IMR-90 (cell line): ENCODE measurements around the gene GRAMD4. TPM values are rescaled to one million over a fixed set of nuclear protein-coding genes. Genes with fewer than 3 reads are reported as not detected.

Experiments used
- ATAC-seq: fragments of 200-7000 bp; cut with Tn5 transposase; 2 replicates; pipeline ENCODE4 v1.9.1; 2020; ENCODE audit warnings: low read depth, mild to moderate bottlenecking, moderate library complexity
- BruUV-seq: library from RNA; stranded (reverse); fragments of 400-500 nt; replicated peaks from 2 replicates; lab custom pipeline; 2021; lab: Mats Ljungman, UMichigan
- CTCF ChIA-PET: fragments of 300-600 bp; formaldehyde crosslinking; extraction: SDS; loops from one replicate; lab custom pipeline; 2021; ENCODE audit warnings: antibody characterized with exemption; lab: Yijun Ruan, JAX
- POLR2A ChIA-PET: fragments of 300-600 bp; sonication (Branson Sonifier 250); formaldehyde crosslinking; loops from one replicate; lab custom pipeline; 2022; ENCODE audit warnings: antibody characterized with exemption; ENCODE audit not compliant: unreplicated experiment; lab: Charles Lee
- DNase-seq: peaks from one replicate; pipeline ENCODE4 v3.0.0; 2013
- H2AFZ ChIP-seq: replicated peaks from 2 replicates; pipeline ENCODE3; 2013; ENCODE audit warnings: low read length, mild to moderate bottlenecking; ENCODE audit not compliant: poor library complexity
- H2AK5ac ChIP-seq: 2 replicates; pipeline ENCODE4 v1.6.1; 2013; ENCODE audit warnings: low read depth, low read length, inconsistent platforms
- H2AK9ac ChIP-seq: replicated peaks from 2 replicates; pipeline ENCODE3; 2013; ENCODE audit warnings: mild to moderate bottlenecking, low read depth, low read length, moderate library complexity; ENCODE audit not compliant: poor library complexity
- H2BK120ac ChIP-seq: 2 replicates; pipeline ENCODE4 v1.6.1; 2013; ENCODE audit warnings: low read depth, low read length, inconsistent platforms
- H2BK15ac ChIP-seq: 3 replicates; pipeline ENCODE4 v1.6.1; 2013; ENCODE audit warnings: low read depth, low read length, inconsistent platforms
- H2BK20ac ChIP-seq: 2 replicates; pipeline ENCODE4 v1.6.1; 2013; ENCODE audit warnings: low read depth, mild to moderate bottlenecking, inconsistent platforms, low read length, moderate library complexity
- H2BK5ac ChIP-seq: 2 replicates; pipeline ENCODE4 v1.6.1; 2013; ENCODE audit warnings: mild to moderate bottlenecking, low read depth, low read length, inconsistent platforms; ENCODE audit not compliant: poor library complexity, severe bottlenecking
- H3K14ac ChIP-seq: replicated peaks from 2 replicates; pipeline ENCODE4 v1.6.1; 2013; ENCODE audit warnings: low read depth, low read length, inconsistent platforms
- H3K18ac ChIP-seq: 2 replicates; pipeline ENCODE4 v1.6.1; 2013; ENCODE audit warnings: low read depth, low read length, control low read depth
- H3K23ac ChIP-seq: 2 replicates; pipeline ENCODE4 v1.6.1; 2013; ENCODE audit warnings: low read depth, low read length, inconsistent platforms
- H3K27ac ChIP-seq: 2 replicates; pipeline ENCODE4 v1.5.1; 2013; ENCODE audit warnings: mild to moderate bottlenecking, control low read depth, low read length; ENCODE audit not compliant: insufficient read depth
- H3K27me3 ChIP-seq: 2 replicates; pipeline ENCODE4 v1.6.1; 2013; ENCODE audit warnings: low read length; ENCODE audit not compliant: control insufficient read depth, insufficient read depth
- H3K36me3 ChIP-seq: 2 replicates; pipeline ENCODE4 v1.6.1; 2013; ENCODE audit warnings: low read length, mixed read lengths; ENCODE audit not compliant: control insufficient read depth, insufficient read depth
- H3K4ac ChIP-seq: 2 replicates; pipeline ENCODE4 v1.6.1; 2013; ENCODE audit warnings: low read depth, low read length, inconsistent platforms
- H3K4me1 ChIP-seq: 2 replicates; pipeline ENCODE4 v1.6.1; 2013; ENCODE audit warnings: low read length, mixed read lengths; ENCODE audit not compliant: control insufficient read depth, insufficient read depth
- H3K4me2 ChIP-seq: 2 replicates; pipeline ENCODE4 v1.6.1; 2013; ENCODE audit warnings: low read depth, mild to moderate bottlenecking, control low read depth, low read length, moderate library complexity
- H3K4me3 ChIP-seq: 2 replicates; pipeline ENCODE4 v1.5.1; 2013; ENCODE audit warnings: low read depth, mild to moderate bottlenecking, control low read depth, low read length, moderate library complexity; ENCODE audit not compliant: insufficient read depth
- H3K56ac ChIP-seq: 2 replicates; pipeline ENCODE4 v1.6.1; 2013; ENCODE audit warnings: low read length, inconsistent platforms; ENCODE audit not compliant: insufficient read depth; ENCODE audit errors: extremely low read depth
- H3K79me1 ChIP-seq, 2 experiments: 2 replicates each; pipeline ENCODE4 v1.6.1; 2013; ENCODE audit warnings: low read length in 2 of 2, inconsistent platforms in 1 of 2, low read depth in 1 of 2
- H3K9ac ChIP-seq: 2 replicates; pipeline ENCODE4 v1.6.1; 2013; ENCODE audit warnings: low read depth, low read length, control low read depth
- H3K9me1 ChIP-seq: 2 replicates; pipeline ENCODE4 v1.6.1; 2013; ENCODE audit warnings: low read length, inconsistent platforms; ENCODE audit not compliant: insufficient read depth
- H3K9me3 ChIP-seq: 2 replicates; pipeline ENCODE4 v1.6.1; 2013; ENCODE audit warnings: low read length; ENCODE audit not compliant: control insufficient read depth, insufficient read depth
- H4K20me1 ChIP-seq: 2 replicates; pipeline ENCODE4 v1.6.1; 2013; ENCODE audit warnings: low read length, inconsistent platforms; ENCODE audit not compliant: insufficient read depth
- H4K5ac ChIP-seq: 2 replicates; pipeline ENCODE4 v1.6.1; 2013; ENCODE audit warnings: mild to moderate bottlenecking, low read depth, low read length, control low read depth
- H4K8ac ChIP-seq, 2 experiments: 2 replicates each; pipeline ENCODE4 v1.6.1; 2013; ENCODE audit warnings: low read depth in 2 of 2, low read length in 2 of 2, control low read depth in 1 of 2, inconsistent platforms in 1 of 2
- H4K91ac ChIP-seq: 2 replicates; pipeline ENCODE4 v1.6.1; 2013; ENCODE audit warnings: low read depth, low read length, inconsistent platforms; ENCODE audit not compliant: insufficient read depth
- BHLHE40 ChIP-seq: fragments of 150-350 bp; IDR thresholded peaks from 2 replicates; pipeline ENCODE4 v1.6.1; 2016; ENCODE audit warnings: mild to moderate bottlenecking, low read depth, low read length
- RAD21 ChIP-seq: IDR thresholded peaks from 2 replicates; pipeline ENCODE4 v1.6.1; 2012; ENCODE audit warnings: low read length, improper control_type of control experiment
- WGBS, 2 experiments: methylation state at CpG; one replicate each; pipeline versions ENCODE4 v1.1.5 to v1.1.7; 2013; ENCODE audit warnings: missing lambda C conversion rate in 2 of 2; ENCODE audit not compliant: insufficient read length in 1 of 2; ENCODE audit errors: extremely low coverage in 2 of 2; 5-methylcytosine and 5-hydroxymethylcytosine counted together
- dilution Hi-C: fragments of 300-500 bp; cut with HindIII; formaldehyde crosslinking; loops from one replicate; pipeline ENCODE4 v1.14.3; 2018; ENCODE audit warnings: low sequenced_read_pairs; ENCODE audit not compliant: unreplicated experiment
- in situ Hi-C: fragments of 300-500 bp; cut with MboI; formaldehyde crosslinking; loops from 3 replicates; pipeline ENCODE4 v1.14.3; 2019; ENCODE audit warnings: low sequenced_read_pairs, inconsistent platforms, mixed read lengths
- intact Hi-C: fragments of 100-400 bp; cut with micrococcal nuclease; formaldehyde crosslinking; loops from 2 replicates; pipeline ENCODE4 v1.10.0; 2022
- polyA plus RNA-seq, 3 experiments: library from polyadenylated mRNA; depleted of rRNA; stranded (reverse); fragments of >200 nt; gene quantifications; 2 replicates each; pipeline ENCODE4 v1.2.3, GENCODE V29; 2012; ENCODE audit warnings: low replicate concordance in 1 of 3
- total RNA-seq: library from RNA; depleted of rRNA; stranded (reverse); fragments of >200 nt; gene quantifications from 2 replicates; pipeline ENCODE4 v1.2.3, GENCODE V29; 2012
- TF ChIP-seq, protein P1 (sequence below): conservative IDR thresholded peaks from 2 replicates; pipeline ENCODE4 v1.5.1; 2012; ENCODE audit warnings: mild to moderate bottlenecking, low read depth, low read length, improper control_type of control experiment

GRAMD4 gene
- total and polyA plus RNA-seq, 2 of the 4 experiments (the other 2 are of a cell fraction) = 2.7 to 5.8 TPM

DNA sequence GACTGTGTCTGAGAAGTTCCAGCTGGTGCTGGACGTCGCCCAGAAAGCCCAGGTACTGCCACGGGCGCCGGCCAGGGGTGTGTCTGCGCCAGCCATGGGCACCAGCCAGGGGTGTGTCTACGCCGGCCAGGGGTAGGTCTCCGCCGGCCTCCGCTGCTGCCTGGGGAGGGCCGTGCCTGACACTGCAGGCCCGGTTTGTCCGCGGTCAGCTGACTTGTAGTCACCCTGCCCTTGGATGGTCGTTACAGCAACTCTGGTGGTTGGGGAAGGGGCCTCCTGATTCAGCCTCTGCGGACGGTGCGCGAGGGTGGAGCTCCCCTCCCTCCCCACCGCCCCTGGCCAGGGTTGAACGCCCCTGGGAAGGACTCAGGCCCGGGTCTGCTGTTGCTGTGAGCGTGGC is 47.9 kb downstream of the GRAMD4 start:
- dilution Hi-C loops (no loop called here), intact Hi-C loops (no loop called here), in situ Hi-C loops (no loop called here)
- ATAC-seq (no peak), DNase-seq (no peak)
- Histone ChIP-seq H3K4me1 (no peaks in the 10 kb centered on the region), H3K27ac (no peak overlapping the region), H4K20me1 (no peaks in the 10 kb centered on the region), H2AK5ac (no peak overlapping the region), H3K4me3 (no peak overlapping the region), H2BK120ac (no peak overlapping the region), H2BK20ac (no peak overlapping the region), H3K79me1 (no peaks in the 10 kb centered on the region), H3K18ac (no peak overlapping the region), H3K56ac (no peak overlapping the region), H4K5ac (no peak overlapping the region), H2BK5ac (no peak overlapping the region), H3K4ac (no peak overlapping the region), H3K36me3 (peaks cover 55% of the 10 kb centered on the region), H3K9ac (no peak overlapping the region), H3K4me2 (no peak overlapping the region), H3K14ac (no peak overlapping the region), H2AFZ (no peak overlapping the region), H4K91ac (no peak overlapping the region), H3K9me3 (no peaks in the 10 kb centered on the region), H4K8ac (no peak overlapping the region), H2BK15ac (no peak overlapping the region), H3K9me1 (no peaks in the 10 kb centered on the region), H2AK9ac (no peak overlapping the region), H3K23ac (no peak overlapping the region), H3K27me3 (no peaks in the 10 kb centered on the region)
- WGBS, 2 experiments = 65% methylated on average over 7 of the region's 24 CpGs; no CpG with 5 or more reads in 1 of the 2 experiments
- ChIA-PET CTCF (no interaction called here), POLR2A (no interaction called here)
- no TSS peak for BruUV-seq
- TF ChIP-seq, protein P1, sequence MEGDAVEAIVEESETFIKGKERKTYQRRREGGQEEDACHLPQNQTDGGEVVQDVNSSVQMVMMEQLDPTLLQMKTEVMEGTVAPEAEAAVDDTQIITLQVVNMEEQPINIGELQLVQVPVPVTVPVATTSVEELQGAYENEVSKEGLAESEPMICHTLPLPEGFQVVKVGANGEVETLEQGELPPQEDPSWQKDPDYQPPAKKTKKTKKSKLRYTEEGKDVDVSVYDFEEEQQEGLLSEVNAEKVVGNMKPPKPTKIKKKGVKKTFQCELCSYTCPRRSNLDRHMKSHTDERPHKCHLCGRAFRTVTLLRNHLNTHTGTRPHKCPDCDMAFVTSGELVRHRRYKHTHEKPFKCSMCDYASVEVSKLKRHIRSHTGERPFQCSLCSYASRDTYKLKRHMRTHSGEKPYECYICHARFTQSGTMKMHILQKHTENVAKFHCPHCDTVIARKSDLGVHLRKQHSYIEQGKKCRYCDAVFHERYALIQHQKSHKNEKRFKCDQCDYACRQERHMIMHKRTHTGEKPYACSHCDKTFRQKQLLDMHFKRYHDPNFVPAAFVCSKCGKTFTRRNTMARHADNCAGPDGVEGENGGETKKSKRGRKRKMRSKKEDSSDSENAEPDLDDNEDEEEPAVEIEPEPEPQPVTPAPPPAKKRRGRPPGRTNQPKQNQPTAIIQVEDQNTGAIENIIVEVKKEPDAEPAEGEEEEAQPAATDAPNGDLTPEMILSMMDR = no peak
- TF ChIP-seq BHLHE40 (no peak), RAD21 (no peak)
